Omental fat pad (tissue), 4 donors: ENCODE results near the gene FANK1. TPM values are rescaled to one million over a fixed set of nuclear protein-coding genes. Genes with fewer than 3 reads are reported as not detected.
"Not testable (repeated sequence)": the region's sequence is repeated elsewhere in the genome, so short reads cannot be mapped to it uniquely, and the experiment has no call there.

Experiments used
- ATAC-seq: fragments of 150-250 bp; one replicate; pipeline ENCODE4 v1.9.1; 2016; ENCODE audit warnings: mild to moderate bottlenecking, moderate library complexity; ENCODE audit not compliant: low FRiP score
- DNase-seq: peaks from one replicate; pipeline ENCODE4 v3.0.0-alpha.2; 2019; ENCODE audit warnings: low spot score
- total RNA-seq, 4 donors: library from RNA; depleted of rRNA; stranded (reverse); fragments of >200 nt; gene quantifications; one replicate each; pipeline ENCODE4 v1.1.0, GENCODE V29; 2016
- TF ChIP-seq, protein P1 (sequence below), 3 donors: fragments of 450-650 bp; IDR thresholded peaks; one replicate each; pipeline ENCODE4 v1.5.1; 2016 to 2017; ENCODE audit warnings: antibody characterized with exemption in 3 of 3, mild to moderate bottlenecking in 3 of 3, moderate library complexity in 2 of 3

The FANK1 gene
- total RNA-seq, 4 donors from 2014 or later = 0.94 to 3.0 (median 1.1) TPM

DNA sequence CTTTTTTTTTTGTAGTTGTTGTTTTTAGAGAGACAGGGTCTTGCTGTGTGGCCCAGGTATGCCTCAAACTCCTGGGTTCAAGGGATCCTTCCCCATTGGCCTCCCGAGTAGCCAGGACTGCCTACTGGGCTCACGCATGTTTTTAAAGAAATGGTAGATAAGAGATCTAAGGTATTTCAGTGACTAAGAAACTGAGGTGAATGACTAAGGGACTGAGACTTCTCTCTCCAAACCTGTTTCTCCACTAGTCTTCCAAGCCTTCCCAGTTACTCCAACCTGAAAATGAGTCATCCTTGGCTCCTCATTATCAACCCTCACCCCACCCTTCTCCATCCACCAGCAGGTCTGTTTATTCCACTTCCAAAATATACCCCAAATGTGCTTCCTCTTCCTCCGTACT lies 4.6 kb downstream of the FANK1 start:
- not testable (repeated sequence) for DNase-seq, ATAC-seq

DNA sequence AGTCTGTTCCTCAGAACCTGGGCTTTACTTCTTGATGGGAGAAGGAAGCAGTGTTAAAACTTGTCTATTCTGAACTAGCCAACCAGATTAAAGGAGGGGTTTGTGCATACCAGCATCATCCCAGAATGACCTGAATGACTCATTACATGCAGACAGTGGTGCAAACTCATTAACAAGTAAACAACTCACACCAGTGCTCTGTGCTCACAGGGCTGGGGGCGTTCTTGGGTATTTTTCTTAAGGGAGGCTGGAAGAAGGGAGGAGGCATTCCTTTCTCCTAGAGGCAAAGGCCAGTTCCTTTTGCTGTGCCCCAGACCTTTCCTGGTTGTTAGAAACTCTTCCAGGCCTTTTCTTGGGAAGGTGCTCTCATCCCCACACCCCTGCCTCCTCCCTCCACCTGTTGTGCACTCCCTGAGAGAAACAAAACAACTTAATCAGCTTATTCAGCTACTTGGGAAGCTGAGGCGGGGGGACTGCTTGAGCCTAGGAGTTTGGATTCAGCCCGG lies 6.8 kb downstream of the FANK1 start:
- ATAC-seq, DNase-seq: not testable (repeated sequence)

DNA sequence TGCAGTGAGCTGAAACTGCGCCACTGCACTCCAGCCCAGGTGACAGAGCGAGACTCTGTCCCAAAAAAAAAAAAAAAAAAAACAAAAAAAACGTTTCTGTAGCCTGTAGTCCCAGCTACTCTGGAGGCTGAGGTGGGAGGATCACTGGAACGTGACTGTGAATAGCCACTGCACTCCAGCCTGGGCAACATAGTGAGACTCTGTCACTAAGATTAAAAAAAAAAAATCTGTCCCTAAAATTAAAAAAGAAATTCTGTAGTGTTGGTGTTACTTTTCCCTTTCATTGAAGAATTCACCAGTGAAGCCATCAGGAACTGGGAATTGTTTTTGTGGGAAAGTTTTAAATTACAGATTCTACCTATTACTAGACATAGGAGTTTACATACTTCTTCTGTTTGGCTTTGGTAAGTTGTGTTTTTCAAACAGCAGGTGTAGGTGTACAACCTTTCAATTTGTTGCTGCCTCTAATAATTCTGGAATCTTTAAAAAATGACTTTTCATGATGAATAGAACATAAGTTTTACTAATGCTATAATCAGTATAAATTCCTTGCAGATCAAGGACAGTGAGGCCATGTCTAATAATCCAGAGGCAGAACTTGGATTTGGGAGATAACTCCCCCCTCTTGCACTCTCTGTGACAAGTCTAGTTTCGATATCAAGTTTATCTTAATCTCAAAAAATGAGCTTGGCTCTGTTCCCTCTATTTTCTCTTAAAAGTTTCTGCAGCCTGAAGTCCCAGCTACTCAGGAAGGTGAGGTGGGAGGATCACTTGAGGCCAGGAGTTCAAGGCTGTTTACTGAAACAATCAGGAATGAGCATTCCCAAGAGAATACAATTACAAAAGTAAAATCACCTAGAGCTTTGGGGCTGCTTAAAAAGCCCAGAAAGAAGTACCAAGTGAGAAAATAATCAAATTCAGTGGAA lies 9.0 kb downstream of the FANK1 start:
- DNase-seq, ATAC-seq: not testable (repeated sequence)

DNA sequence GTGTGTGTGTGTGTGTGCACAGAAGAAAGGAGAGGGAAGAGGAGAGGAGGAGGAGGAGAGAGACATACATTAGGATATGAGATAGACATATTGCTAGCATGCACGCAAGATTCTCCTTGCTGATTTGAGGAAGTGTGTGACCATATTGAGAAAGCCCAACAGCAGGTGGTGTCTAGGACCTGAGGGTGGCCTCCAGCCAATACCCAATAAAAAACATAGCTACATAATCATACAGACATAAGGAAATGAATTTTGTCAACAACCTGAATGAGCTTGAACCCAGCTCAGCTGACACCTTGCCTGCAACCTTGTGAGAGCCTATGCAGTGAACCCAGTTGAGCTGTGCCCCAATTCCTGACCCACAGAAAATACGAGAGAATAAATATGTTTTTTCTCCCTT lies 11.2 kb downstream of the FANK1 start:
- ATAC-seq = not testable (repeated sequence)

DNA sequence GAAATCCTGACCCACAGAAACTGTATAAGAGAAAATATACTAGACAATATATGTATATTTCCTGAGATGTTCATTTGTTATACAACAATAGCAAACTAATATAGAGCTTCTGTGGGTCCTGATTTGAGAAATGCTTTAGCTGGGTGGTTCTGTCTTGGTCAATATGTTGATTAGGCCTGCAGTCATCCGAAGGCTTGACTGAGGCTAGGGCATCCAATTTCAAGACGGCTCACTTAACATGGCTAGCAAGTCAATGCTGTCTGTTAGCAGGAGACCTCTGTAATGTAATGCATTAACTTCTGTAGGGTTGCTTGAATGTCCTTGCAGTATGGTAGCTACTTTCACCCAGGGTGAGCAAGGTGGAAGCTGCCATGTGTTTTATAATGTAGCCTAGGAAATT lies 12.4 kb downstream of the FANK1 start:
- DNase-seq, ATAC-seq: not testable (repeated sequence)

More for the DNA sequence above, 11.2 kb downstream of the FANK1 start:
- DNase-seq = not testable (repeated sequence)

DNA sequence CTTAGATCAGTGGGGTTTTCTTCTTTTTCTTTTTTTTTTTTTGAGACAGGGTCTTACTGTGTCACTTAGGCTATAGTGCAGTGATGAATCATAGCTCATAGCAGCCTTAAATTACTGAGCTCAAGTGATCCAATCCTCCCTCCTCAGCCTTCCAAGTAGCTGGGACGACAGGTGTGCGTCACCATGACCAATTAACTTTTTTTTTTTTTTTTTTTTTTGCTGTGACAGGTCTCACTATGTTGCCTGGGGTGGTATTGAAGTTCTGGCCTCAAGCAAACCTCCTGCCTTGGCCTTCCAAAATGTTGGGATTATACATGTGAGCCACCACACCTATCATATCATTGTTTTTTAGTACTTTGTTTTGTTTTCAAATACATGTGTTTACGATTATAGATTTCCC lies 13.1 kb downstream of the FANK1 start:
- ATAC-seq, DNase-seq: not testable (repeated sequence)

DNA sequence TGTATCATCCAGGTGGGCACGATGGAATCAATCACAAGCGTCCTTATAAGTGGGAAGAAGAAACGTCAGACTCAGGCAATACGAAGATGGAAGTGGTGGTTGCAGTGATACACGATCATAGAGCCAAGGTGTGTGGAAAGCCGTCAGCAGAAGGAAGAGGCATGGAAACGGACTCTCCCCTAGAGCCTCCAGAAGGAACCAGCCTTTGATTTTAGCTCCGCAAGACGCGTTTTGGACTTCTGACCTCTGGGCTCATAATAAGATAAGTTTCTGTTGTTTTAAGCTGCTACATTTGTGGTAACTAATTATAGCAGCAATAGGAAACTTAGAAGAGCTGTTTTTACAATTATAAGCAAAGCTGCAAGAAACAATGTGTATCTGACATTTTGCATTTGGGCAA lies 14.8 kb downstream of the FANK1 start:
- no peak for DNase-seq
- ATAC-seq = no peak
- TF ChIP-seq, protein P1, sequence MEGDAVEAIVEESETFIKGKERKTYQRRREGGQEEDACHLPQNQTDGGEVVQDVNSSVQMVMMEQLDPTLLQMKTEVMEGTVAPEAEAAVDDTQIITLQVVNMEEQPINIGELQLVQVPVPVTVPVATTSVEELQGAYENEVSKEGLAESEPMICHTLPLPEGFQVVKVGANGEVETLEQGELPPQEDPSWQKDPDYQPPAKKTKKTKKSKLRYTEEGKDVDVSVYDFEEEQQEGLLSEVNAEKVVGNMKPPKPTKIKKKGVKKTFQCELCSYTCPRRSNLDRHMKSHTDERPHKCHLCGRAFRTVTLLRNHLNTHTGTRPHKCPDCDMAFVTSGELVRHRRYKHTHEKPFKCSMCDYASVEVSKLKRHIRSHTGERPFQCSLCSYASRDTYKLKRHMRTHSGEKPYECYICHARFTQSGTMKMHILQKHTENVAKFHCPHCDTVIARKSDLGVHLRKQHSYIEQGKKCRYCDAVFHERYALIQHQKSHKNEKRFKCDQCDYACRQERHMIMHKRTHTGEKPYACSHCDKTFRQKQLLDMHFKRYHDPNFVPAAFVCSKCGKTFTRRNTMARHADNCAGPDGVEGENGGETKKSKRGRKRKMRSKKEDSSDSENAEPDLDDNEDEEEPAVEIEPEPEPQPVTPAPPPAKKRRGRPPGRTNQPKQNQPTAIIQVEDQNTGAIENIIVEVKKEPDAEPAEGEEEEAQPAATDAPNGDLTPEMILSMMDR (IDR thresholded peaks at IDR 0.05) = no peak

DNA sequence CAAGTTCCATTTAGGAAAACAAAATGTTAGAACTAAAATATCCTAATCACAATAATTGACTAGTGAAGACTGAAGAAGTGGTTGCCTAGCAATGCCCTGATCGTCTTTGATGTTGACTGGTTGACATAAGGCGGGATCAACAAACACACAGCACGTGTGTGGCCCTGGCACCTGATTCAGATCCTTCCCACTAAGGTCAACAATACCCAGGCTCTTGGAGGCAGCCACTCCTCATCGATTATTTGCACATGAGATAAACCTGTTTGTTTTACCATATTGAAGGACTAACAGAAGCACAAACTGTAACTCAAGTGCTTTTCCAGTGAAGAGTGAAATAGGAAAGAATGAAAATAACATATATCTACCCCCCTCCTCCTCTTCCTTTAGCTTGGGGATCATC lies 15.6 kb downstream of the FANK1 start:
- TF ChIP-seq, protein P1 (IDR thresholded peaks at IDR 0.05) = no peak
- no peak for ATAC-seq
- DNase-seq = no peak

DNA sequence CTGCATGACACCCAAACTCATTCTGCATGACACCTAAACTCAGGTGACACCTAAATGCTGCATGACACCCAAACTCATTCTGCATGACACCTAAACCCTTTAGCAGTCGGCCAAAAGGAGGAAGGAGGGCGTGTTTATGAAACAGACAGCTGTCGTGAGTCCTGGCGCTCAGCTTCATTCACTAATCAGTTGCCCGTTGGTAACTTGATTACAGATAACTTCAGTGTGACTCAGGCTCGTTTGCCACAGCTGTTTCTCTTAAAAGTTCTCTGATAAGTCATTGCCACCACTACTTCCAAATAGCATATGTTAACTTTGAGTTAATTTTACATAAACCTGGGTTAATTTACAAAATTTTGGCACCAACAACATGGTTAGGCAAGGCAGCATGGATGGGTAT lies 16.9 kb downstream of the FANK1 start:
- not testable (repeated sequence) for DNase-seq, ATAC-seq

DNA sequence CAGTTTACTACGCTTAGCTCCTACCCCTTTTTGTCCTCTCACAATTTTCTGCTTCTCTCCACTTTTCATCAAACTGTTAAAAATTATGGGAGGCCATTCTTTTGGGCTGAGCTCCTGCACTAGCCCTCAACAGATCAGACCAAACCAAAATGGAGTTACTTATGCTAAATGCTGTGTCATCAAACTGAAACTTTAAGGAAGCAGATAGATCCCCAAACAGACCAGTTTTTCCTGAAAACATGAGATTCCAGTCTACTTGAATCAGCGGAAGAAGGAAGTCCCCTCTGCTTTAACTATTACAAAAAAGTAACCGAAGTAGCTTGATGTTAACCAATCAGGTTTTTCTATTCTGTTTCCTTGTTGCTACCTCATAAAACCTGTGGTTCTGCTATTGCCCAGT lies 20.6 kb downstream of the FANK1 start:
- no peak for ATAC-seq
- TF ChIP-seq, protein P1 (IDR thresholded peaks at IDR 0.05) = no peak
- DNase-seq = no peak

DNA sequence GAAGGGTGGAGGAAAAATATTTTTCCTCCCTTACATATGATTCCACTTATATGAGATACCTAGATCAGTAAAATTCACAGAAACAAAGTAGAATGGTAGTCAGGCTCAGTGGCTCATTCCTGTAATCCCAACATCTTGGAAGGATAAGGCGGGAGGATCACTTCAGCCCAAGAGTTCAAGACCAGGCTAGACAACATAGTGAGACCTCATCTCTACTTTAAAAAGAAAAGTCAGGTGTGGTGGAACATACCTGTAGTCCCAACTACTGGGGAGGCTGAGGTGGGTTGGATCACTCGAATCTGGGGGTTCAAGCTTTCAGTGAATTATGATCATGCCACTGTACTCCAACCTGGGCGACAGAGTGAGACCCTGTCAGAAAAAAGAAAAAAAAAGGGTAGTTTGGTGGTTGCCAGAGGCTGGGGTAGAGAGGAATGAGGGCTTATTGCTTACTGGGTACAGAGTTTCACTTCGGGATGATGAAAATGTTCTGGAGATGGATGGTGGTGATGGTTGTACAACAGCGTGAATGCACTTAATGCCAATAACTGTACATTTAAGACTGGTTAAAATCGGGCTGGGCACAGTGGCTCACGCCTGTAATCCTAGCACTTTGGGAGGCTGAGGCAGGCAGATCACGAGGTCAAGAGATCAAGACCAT lies 21.5 kb downstream of the FANK1 start:
- peak; percentile 37 for ATAC-seq
- DNase-seq = not testable (repeated sequence)

DNA sequence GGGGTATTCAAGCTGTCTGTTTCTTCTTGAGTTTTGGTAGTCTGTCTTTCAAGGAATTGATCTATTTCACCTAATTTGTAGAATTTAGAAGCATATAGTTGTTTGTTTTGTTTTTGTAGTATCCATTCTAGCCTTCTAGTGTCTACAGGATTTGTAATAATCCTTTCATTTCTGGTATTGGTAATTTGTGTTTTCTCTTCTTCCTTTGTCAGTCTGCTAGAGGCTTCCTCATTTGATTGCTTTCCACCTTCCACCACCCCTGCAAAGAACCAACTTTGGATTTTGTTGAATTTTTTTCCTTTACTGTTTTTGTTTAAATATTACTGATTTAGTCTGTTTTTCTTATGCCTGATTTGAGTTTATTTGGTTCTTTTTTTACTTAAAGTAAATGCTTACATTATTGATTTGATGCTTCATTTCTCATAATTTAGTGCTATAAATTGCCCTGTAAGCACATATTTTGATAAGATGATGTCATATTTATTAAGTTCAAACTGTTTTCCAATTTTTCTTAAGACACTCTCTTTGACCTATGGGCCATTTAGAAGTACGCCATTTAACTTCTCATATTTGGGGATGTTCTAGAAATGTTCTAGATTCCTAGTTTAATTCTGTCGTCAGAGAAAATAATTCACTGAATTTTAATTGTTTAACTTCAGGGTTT lies 25.4 kb downstream of the FANK1 start:
- not testable (repeated sequence) for DNase-seq, ATAC-seq
